Measurements from ENCODE around the gene CCDC9. TPM values are rescaled to one million over a fixed set of nuclear protein-coding genes. Genes with fewer than 3 reads are reported as not detected.

Gene CCDC9
- total and polyA plus RNA-seq, 2 of the 13 experiments (the other 11 are each of a cell fraction or from before 2014, with no cell fraction given) = 2.9 to 6.3 TPM

- TF ChIP-seq, protein P1, sequence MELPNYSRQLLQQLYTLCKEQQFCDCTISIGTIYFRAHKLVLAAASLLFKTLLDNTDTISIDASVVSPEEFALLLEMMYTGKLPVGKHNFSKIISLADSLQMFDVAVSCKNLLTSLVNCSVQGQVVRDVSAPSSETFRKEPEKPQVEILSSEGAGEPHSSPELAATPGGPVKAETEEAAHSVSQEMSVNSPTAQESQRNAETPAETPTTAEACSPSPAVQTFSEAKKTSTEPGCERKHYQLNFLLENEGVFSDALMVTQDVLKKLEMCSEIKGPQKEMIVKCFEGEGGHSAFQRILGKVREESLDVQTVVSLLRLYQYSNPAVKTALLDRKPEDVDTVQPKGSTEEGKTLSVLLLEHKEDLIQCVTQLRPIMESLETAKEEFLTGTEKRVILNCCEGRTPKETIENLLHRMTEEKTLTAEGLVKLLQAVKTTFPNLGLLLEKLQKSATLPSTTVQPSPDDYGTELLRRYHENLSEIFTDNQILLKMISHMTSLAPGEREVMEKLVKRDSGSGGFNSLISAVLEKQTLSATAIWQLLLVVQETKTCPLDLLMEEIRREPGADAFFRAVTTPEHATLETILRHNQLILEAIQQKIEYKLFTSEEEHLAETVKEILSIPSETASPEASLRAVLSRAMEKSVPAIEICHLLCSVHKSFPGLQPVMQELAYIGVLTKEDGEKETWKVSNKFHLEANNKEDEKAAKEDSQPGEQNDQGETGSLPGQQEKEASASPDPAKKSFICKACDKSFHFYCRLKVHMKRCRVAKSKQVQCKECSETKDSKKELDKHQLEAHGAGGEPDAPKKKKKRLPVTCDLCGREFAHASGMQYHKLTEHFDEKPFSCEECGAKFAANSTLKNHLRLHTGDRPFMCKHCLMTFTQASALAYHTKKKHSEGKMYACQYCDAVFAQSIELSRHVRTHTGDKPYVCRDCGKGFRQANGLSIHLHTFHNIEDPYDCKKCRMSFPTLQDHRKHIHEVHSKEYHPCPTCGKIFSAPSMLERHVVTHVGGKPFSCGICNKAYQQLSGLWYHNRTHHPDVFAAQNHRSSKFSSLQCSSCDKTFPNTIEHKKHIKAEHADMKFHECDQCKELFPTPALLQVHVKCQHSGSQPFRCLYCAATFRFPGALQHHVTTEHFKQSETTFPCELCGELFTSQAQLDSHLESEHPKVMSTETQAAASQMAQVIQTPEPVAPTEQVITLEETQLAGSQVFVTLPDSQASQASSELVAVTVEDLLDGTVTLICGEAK (IDR thresholded peaks at IDR 0.05) = no peak
- TF ChIP-seq, protein P1 (CRISPR knock-in tag; IDR thresholded peaks at IDR 0.05) = 0 out of 2 replicates have a peak, but pooled peaks have one; percentile 13
- TF ChIP-seq HNRNPH1 (optimal IDR thresholded peaks at IDR 0.05; ENCODE audit: low read depth, low read length) (peak; percentile 14), KDM5B (CRISPR knock-in tag; IDR thresholded peaks at IDR 0.05; ENCODE audit: borderline replicate concordance) (peak; percentile 72; the same call in 1 of the 2 replicates), PCBP1 (IDR thresholded peaks at IDR 0.05; ENCODE audit: borderline replicate concordance, low read depth, low read length) (no peak), ZNF547 (CRISPR knock-in tag; IDR thresholded peaks at IDR 0.05) (no peak; the same call in 1 of the 2 replicates), CBX5 (CRISPR knock-in tag; IDR thresholded peaks at IDR 0.05; ENCODE audit: borderline replicate concordance) (0 out of 2 replicates have a peak, but pooled peaks have one; percentile 6), YEATS2 (CRISPR knock-in tag; IDR thresholded peaks at IDR 0.05; ENCODE audit: borderline replicate concordance) (no peak), FOXK2 (IDR thresholded peaks at IDR 0.05) (no peak), ZNF792 (CRISPR knock-in tag; IDR thresholded peaks at IDR 0.05) (peak; percentile 80; the same call in 1 of the 2 replicates), HIVEP1 (CRISPR knock-in tag; IDR thresholded peaks at IDR 0.05) (no peak), HOXA3 (CRISPR knock-in tag; IDR thresholded peaks at IDR 0.05) (peak; percentile 57; the same call in 1 of the 2 replicates), ZNF446 (CRISPR knock-in tag; IDR thresholded peaks at IDR 0.05) (peak; percentile 77; the same call in 1 of the 2 replicates), SMYD3 (CRISPR knock-in tag; IDR thresholded peaks at IDR 0.05) (no peak), POLR2G (IDR thresholded peaks at IDR 0.05; ENCODE audit: low read depth, low read length) (peak; percentile 98), GTF3A (CRISPR knock-in tag; conservative IDR thresholded peaks at IDR 0.05) (no peak)
- TF ChIP-seq, protein P2, sequence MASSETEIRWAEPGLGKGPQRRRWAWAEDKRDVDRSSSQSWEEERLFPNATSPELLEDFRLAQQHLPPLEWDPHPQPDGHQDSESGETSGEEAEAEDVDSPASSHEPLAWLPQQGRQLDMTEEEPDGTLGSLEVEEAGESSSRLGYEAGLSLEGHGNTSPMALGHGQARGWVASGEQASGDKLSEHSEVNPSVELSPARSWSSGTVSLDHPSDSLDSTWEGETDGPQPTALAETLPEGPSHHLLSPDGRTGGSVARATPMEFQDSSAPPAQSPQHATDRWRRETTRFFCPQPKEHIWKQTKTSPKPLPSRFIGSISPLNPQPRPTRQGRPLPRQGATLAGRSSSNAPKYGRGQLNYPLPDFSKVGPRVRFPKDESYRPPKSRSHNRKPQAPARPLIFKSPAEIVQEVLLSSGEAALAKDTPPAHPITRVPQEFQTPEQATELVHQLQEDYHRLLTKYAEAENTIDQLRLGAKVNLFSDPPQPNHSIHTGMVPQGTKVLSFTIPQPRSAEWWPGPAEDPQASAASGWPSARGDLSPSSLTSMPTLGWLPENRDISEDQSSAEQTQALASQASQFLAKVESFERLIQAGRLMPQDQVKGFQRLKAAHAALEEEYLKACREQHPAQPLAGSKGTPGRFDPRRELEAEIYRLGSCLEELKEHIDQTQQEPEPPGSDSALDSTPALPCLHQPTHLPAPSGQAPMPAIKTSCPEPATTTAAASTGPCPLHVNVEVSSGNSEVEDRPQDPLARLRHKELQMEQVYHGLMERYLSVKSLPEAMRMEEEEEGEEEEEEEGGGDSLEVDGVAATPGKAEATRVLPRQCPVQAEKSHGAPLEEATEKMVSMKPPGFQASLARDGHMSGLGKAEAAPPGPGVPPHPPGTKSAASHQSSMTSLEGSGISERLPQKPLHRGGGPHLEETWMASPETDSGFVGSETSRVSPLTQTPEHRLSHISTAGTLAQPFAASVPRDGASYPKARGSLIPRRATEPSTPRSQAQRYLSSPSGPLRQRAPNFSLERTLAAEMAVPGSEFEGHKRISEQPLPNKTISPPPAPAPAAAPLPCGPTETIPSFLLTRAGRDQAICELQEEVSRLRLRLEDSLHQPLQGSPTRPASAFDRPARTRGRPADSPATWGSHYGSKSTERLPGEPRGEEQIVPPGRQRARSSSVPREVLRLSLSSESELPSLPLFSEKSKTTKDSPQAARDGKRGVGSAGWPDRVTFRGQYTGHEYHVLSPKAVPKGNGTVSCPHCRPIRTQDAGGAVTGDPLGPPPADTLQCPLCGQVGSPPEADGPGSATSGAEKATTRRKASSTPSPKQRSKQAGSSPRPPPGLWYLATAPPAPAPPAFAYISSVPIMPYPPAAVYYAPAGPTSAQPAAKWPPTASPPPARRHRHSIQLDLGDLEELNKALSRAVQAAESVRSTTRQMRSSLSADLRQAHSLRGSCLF (CRISPR knock-in tag; IDR thresholded peaks at IDR 0.05; ENCODE audit: borderline replicate concordance) = no peak
Measured at GRCh38 chr19:47225746-47226425, 30.4 kb upstream of the CCDC9 start (continued).
